Osteoblast (primary cell): ENCODE results near the gene OPRD1. TPM values are rescaled to one million over a fixed set of nuclear protein-coding genes. Genes with fewer than 3 reads are reported as not detected.

ENCODE experiments used
- DNase-seq: peaks from one replicate; pipeline ENCODE4 v3.0.0; 2011; ENCODE audit warnings: low spot score, mixed read lengths; ENCODE audit not compliant: insufficient read length; ENCODE audit errors: missing footprints
- H2AFZ ChIP-seq: 2 replicates; pipeline ENCODE4 v1.6.0; 2011; ENCODE audit warnings: mild to moderate bottlenecking, low read length
- H3K27ac ChIP-seq: 2 replicates; pipeline ENCODE4 v1.5.1; 2011; ENCODE audit warnings: mild to moderate bottlenecking, low read depth, low read length, moderate library complexity
- H3K27me3 ChIP-seq: 2 replicates; pipeline ENCODE4 v1.6.0; 2012; ENCODE audit warnings: mild to moderate bottlenecking, control low read depth, inconsistent platforms, low read length, moderate library complexity; ENCODE audit not compliant: insufficient read depth
- H3K36me3 ChIP-seq: 2 replicates; pipeline ENCODE4 v1.5.1; 2011; ENCODE audit warnings: mild to moderate bottlenecking, low read length, control low read depth, moderate library complexity; ENCODE audit not compliant: insufficient read depth
- H3K4me1 ChIP-seq: 2 replicates; pipeline ENCODE4 v1.5.1; 2011; ENCODE audit warnings: mild to moderate bottlenecking, low read length, control low read depth, moderate library complexity; ENCODE audit not compliant: insufficient read depth
- H3K4me2 ChIP-seq: 2 replicates; pipeline ENCODE4 v1.6.0; 2011; ENCODE audit warnings: mild to moderate bottlenecking, low read length; ENCODE audit not compliant: insufficient read depth
- H3K4me3 ChIP-seq: fragments of 200-600 bp; sonication (generic); 3 replicates; pipeline ENCODE4 v1.5.1; 2012; ENCODE audit warnings: mild to moderate bottlenecking, low read length, inconsistent platforms; ENCODE audit not compliant: insufficient read depth
- H3K79me2 ChIP-seq: 2 replicates; pipeline ENCODE4 v1.6.0; 2012; ENCODE audit warnings: mild to moderate bottlenecking, low read length, control low read depth, inconsistent platforms; ENCODE audit not compliant: insufficient read depth
- H3K9me3 ChIP-seq: 2 replicates; pipeline ENCODE4 v1.5.1; 2011; ENCODE audit warnings: low read depth, low read length, control low read depth
- H4K20me1 ChIP-seq: 2 replicates; pipeline ENCODE4 v1.6.0; 2012; ENCODE audit warnings: mild to moderate bottlenecking, low read length, control low read depth; ENCODE audit not compliant: insufficient read depth
- total RNA-seq: library from RNA; depleted of rRNA; stranded (reverse); fragments of >200 nt; gene quantifications from 2 replicates; pipeline ENCODE4 v1.2.3, GENCODE V29; 2012
- TF ChIP-seq, protein P1 (sequence below): IDR thresholded peaks from 2 replicates; pipeline ENCODE4 v1.5.1; 2011; ENCODE audit warnings: mild to moderate bottlenecking, low read depth, low read length, moderate library complexity; ENCODE audit errors: extremely low read depth

The OPRD1 gene
- total RNA-seq, 1 donor: not detected

DNA sequence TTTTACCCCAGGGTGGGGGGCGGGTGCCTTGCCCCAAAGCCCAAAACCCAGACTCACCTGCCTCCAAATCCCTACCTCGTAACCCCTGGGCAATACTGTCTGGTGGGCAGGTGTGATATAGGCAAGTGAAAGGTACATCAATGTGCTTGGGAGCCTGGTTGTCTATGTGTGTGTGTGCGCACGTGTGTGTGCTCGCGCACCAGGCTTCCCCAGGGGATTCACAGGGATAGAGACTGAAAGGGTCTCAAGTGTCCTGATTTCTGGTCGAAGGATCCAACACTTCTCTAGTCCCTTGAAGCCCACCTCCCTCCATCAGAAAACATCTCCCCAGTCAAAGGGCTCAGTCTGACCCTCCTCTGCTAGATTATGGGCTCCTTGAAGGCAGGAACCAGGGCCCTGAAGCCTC, 73.5 kb downstream of the OPRD1 start:
- DNase-seq: no peak
- H2AFZ ChIP-seq: peak overlapping the region; percentile 31
- no peak overlapping the region for H3K27ac ChIP-seq
- TF ChIP-seq, protein P1, sequence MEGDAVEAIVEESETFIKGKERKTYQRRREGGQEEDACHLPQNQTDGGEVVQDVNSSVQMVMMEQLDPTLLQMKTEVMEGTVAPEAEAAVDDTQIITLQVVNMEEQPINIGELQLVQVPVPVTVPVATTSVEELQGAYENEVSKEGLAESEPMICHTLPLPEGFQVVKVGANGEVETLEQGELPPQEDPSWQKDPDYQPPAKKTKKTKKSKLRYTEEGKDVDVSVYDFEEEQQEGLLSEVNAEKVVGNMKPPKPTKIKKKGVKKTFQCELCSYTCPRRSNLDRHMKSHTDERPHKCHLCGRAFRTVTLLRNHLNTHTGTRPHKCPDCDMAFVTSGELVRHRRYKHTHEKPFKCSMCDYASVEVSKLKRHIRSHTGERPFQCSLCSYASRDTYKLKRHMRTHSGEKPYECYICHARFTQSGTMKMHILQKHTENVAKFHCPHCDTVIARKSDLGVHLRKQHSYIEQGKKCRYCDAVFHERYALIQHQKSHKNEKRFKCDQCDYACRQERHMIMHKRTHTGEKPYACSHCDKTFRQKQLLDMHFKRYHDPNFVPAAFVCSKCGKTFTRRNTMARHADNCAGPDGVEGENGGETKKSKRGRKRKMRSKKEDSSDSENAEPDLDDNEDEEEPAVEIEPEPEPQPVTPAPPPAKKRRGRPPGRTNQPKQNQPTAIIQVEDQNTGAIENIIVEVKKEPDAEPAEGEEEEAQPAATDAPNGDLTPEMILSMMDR: no peak
- H3K4me1 ChIP-seq: peaks cover 11% of the 10 kb centered on the region
- H3K9me3 ChIP-seq: no peaks in the 10 kb centered on the region
- H3K27me3 ChIP-seq: peaks cover 6% of the 10 kb centered on the region
- no peak overlapping the region for H3K4me3 ChIP-seq
- H3K79me2 ChIP-seq: no peaks in the 10 kb centered on the region
- no peaks in the 10 kb centered on the region for H4K20me1 ChIP-seq
- no peaks in the 10 kb centered on the region for H3K36me3 ChIP-seq
- no peak overlapping the region for H3K4me2 ChIP-seq

DNA sequence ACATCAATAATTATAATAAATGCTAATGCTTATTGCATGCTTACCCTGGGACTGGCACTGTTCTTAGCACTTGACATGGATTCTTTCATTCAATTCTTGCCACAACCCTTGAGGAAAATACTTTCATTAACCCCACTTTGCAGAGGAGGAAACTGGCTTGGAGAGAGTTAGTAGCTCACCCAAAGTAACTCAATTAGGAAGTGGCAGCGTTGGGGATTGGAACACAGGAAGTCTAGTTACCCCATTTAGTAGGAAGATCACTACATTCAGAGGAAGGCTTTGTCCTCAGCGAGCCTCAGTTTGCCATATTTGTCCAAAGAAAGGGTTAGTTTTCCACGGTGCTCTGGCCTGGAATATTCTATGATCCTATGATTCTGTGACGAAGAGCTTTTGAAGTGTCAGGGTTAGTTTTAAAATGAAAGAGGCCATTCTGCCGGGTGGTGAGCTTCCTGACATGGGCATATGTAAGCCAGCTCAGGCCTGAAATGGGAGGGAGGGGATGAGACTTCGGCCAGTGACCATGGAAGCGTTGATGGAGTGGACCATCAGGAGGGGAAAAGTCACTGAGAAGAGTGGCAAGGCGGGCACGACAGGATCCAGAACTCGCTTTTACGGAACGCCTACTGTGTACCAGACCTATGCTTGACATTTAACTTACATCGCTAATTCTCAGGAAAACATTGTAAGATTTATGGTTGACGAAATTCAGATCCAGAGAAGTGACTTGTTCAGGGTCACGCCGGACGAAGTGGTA, 74.2 kb downstream of the OPRD1 start:
- Histone ChIP-seq H3K27me3 (peaks cover 6% of the 10 kb centered on the region), H3K4me2 (peak overlapping the region; percentile 96), H3K36me3 (no peaks in the 10 kb centered on the region), H3K4me3 (peak overlapping the region; percentile 93), H2AFZ (peak overlapping the region; percentile 76), H3K4me1 (peaks cover 11% of the 10 kb centered on the region), H3K9me3 (no peaks in the 10 kb centered on the region), H3K27ac (no peak overlapping the region), H3K79me2 (no peaks in the 10 kb centered on the region), H4K20me1 (no peaks in the 10 kb centered on the region)
- DNase-seq: no peak
- TF ChIP-seq, protein P1: no peak

DNA sequence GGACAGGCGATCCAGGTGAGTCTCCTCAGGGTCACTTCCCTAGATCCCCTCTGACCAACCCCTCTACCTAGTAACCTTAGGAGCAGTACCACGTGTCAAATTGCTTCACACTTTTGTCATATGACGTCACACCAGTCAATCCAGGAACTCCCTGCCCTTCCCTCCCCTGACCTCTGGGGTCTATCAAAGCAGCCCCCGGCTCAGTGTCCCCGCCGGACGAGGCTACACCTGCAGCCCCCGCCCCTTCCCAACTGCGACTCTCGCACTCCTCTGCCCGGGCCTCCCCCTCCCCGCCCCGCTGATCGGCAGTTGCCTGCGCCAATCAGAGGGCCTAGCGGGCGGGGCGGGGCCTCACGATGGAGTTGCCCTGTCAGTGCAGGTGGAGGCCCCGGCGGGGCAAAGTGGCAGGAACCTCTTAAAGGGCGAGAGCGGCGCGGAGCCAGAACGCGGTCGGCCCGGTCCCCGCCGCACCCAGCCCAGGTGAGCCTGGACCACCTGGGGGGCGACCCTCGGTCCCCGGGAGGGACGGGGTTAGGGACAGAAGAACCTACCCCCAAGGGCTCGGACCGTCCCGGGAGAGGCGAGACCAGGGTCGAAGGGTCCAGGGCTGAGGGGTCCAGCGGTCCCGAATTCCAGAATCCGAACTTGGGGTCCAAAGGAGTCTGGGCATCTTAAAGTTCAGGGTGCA, 74.9 kb downstream of the OPRD1 start:
- TF ChIP-seq, protein P1: no peak
- Histone ChIP-seq H3K4me2 (peak overlapping the region; percentile 96), H3K4me3 (peak overlapping the region; percentile 93)

DNA sequence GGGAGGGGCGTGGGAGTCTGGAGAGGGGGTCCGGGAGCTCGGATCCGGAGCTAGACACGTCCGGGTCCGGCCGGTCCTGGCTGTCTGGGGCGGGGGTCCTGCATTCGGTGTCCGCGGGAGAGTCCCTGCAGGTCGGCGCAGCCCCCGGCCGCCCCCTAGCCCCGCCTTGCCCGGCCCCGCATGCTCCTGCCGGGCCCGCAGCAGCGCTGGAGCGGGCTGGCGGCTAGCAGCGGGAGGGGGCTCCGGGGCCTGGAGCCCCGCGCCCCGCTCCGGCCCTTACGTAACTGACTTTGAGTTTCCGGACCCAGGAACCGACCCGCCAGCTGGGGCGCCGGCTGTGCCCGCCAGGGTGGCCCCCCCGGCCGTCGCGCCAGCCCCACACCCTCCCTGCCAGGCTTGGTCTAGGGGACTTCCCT, 75.5 kb downstream of the OPRD1 start:
- no peaks in the 10 kb centered on the region for H3K9me3 ChIP-seq
- no peaks in the 10 kb centered on the region for H3K36me3 ChIP-seq
- peaks cover 6% of the 10 kb centered on the region for H3K27me3 ChIP-seq
- DNase-seq: no peak
- peaks cover 11% of the 10 kb centered on the region for H3K4me1 ChIP-seq
- no peaks in the 10 kb centered on the region for H4K20me1 ChIP-seq
- peak overlapping the region; percentile 94 for H2AFZ ChIP-seq
- TF ChIP-seq, protein P1: no peak
- peak overlapping the region; percentile 33 for H3K27ac ChIP-seq
- H3K79me2 ChIP-seq: no peaks in the 10 kb centered on the region
- H3K4me3 ChIP-seq: peak overlapping the region; percentile 93
- peak overlapping the region; percentile 96 for H3K4me2 ChIP-seq

More for the DNA sequence above, 74.9 kb downstream of the OPRD1 start:
- Histone ChIP-seq H3K4me1 (peaks cover 11% of the 10 kb centered on the region), H3K27ac (peak overlapping the region; percentile 33), H3K9me3 (no peaks in the 10 kb centered on the region), H2AFZ (peak overlapping the region; percentile 94), H3K36me3 (no peaks in the 10 kb centered on the region), H3K27me3 (peaks cover 6% of the 10 kb centered on the region), H3K79me2 (no peaks in the 10 kb centered on the region), H4K20me1 (no peaks in the 10 kb centered on the region)
- peak; percentile 98 for DNase-seq
